GM21390 (cell line): ENCODE results near the gene C20orf173.
"Not testable (repeated sequence)": the region's sequence is repeated elsewhere in the genome, so short reads cannot be mapped to it uniquely, and the experiment has no call there.

Experiments used
- ATAC-seq: cut with Tn5 transposase; IDR thresholded peaks from one replicate; pipeline ENCODE4 v1.9.1; 2021; ENCODE audit not compliant: unreplicated experiment

Gene C20orf173, protein sequence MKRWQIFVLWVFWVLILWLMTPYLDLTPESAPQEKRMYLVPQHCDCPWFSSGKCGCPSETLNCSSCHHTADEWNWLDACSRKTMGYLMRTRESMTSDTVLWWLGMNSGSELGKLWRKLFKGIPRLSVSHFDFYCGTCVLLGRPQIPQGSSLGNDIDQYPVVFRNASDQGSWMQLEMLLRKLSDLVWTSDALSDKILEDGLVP

GRCh38 chr20:35529552-35529951, at the start of gene C20orf173:
Gene C20orf173, minus strand, starts transcription at chr20:35529652. Its CDS starts 279 bp downstream, at chr20:35529373.
- no peak for ATAC-seq

- ATAC-seq: no peak
These were observed 49.7 kb upstream of the C20orf173 start for GRCh38 chr20:35579196-35579595.

DNA sequence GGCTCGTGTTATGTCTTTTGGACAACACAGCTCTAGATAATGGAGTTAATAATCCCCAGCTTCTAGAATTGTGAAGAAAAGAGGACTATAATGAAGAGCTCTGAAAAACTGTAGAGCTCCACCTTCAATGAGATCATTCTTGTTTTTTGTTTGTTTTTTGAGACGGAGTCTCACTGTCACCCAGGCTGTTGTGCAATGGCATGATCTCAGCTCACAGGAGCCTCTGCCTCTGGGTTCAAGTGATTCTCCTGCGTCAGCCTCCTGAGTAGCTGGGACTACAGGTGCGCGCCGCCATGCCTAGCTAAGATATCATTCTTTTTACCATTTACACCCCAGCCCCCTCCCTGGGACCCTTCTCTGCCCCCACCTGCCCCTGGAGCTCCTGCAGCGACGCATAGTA, 49.0 kb upstream of the C20orf173 start:
- no peak for ATAC-seq

DNA sequence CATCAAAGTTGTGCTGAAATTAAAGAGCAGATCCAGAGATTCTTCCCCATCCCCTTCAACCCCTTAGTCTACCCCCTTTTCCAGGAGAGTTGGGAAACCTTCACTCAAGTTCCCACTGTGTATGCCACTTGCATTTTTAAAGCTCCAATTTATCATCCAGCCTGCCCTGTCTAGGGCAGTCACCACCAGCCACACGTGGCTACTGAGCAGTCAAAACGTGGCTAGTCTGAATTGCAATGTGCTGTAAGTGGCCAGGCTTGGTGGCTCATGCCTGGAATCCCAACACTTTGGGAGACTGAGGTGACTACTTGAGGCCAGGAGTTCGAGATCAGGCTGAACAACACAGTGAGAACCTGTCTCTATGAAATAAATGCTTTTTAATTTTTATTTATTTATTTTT, 47.4 kb upstream of the C20orf173 start:
- no peak for ATAC-seq

DNA sequence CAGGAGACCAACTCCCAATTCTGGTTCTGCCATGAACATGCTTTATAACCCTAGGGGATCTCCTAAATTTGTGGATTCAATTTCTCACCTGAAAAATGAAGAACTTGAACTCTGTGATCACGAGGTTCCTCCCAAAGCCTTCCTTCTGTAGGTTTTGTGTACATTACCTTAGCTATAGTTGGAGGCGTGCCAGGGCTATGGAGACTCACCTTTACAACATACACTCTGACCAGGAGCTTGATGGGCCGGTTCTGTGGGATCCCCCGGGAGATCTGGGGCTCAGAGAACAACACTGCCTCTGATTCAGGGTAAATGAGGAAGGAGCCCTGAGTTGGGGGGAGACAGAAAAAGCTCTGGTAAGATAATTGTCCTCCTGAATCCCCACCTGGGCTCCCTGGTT, 46.5 kb upstream of the C20orf173 start:
- ATAC-seq: no peak

GRCh38 chr20:35572838-35573237, 43.4 kb upstream of the C20orf173 start:
- no peak for ATAC-seq

DNA sequence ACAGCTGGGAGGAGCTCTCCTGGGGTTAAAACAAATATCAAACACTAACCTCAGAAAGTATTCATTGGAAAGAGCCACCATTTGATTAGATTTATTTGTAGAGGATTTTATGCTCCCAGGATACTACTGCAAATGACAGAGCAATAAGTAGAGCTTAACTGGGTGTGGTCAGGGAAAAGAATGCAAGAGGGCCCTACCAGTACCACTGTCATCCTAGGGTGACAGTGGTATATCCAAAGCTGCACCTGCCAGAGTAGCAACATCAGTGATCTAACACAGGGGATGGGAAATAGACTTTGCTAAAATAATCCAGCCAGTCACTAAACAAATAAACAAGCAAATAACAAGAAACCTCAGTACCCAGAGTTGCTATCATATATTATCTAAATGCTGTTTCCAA, 42.1 kb upstream of the C20orf173 start:
- ATAC-seq: no peak

GRCh38 chr20:35568645-35569044, 39.2 kb upstream of the C20orf173 start:
- no peak for ATAC-seq

- ATAC-seq: no peak
These were observed 35.5 kb upstream of the C20orf173 start for GRCh38 chr20:35564905-35565304.

- no peak for ATAC-seq
These were observed 34.4 kb upstream of the C20orf173 start for GRCh38 chr20:35563834-35564233.

- ATAC-seq: no peak
These were observed 33.2 kb upstream of the C20orf173 start for GRCh38 chr20:35562541-35563110.

GRCh38 chr20:35561671-35562070, 32.2 kb upstream of the C20orf173 start:
- ATAC-seq: no peak

GRCh38 chr20:35561268-35561667, 31.8 kb upstream of the C20orf173 start:
- no peak for ATAC-seq

GRCh38 chr20:35560541-35560940, 31.1 kb upstream of the C20orf173 start:
- ATAC-seq: no peak

GRCh38 chr20:35560105-35560511, 30.7 kb upstream of the C20orf173 start:
- no peak for ATAC-seq

DNA sequence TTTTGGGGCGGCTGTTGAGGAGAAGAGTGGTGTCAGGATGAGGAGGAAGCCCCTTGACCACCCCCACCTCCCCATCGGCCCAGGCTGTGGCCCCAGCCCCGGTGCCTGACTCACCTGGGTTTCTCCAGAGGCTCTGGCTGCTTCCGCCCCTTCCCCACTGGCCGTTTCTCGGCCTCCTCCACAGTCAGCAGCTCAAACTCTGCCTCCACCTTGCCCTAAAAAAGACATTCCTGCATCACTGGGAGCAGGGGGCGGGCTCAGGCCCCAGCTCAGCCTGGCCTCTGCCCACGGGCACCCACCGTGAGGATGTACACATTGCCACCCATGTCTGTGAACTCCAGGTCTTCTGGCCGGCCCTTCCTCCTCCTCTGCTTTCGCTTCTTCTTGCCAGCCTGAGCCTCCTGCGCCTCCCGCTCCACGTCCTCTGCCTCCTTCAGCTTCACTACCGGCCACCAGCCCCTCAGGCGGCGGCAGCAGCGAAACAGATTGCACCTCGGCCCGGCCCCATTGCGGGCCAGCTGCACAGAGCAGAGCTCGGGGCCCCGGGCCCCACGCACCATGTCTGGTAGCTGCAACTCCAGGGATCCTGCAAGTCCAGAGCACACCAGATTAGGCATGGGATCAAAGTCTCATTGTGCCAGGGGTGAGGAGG, 29.7 kb upstream of the C20orf173 start:
- ATAC-seq: no peak

- ATAC-seq: no peak
These were observed 29.0 kb upstream of the C20orf173 start for GRCh38 chr20:35558451-35558850.

DNA sequence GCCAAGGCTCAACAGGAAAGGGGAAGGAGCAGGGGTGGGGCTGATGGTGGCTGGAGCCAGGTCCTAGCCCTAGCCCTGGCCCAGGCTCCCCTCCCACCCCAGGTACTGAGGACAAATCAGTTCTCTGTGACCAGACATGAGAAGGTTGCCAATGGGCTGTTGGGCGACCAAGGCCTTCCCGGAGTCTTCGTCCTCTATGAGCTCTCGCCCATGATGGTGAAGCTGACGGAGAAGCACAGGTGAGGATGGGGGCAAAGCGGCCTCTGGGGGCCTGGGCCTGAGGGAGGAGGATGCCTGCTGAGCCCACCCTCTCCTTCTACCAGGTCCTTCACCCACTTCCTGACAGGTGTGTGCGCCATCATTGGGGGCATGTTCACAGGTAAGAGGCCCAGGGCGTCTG, 27.4 kb upstream of the C20orf173 start:
- no peak for ATAC-seq

GRCh38 chr20:35555951-35556645, 26.6 kb upstream of the C20orf173 start:
- ATAC-seq: no peak

- not testable (repeated sequence) for ATAC-seq
These were observed 26.0 kb upstream of the C20orf173 start for GRCh38 chr20:35555461-35555860.

DNA sequence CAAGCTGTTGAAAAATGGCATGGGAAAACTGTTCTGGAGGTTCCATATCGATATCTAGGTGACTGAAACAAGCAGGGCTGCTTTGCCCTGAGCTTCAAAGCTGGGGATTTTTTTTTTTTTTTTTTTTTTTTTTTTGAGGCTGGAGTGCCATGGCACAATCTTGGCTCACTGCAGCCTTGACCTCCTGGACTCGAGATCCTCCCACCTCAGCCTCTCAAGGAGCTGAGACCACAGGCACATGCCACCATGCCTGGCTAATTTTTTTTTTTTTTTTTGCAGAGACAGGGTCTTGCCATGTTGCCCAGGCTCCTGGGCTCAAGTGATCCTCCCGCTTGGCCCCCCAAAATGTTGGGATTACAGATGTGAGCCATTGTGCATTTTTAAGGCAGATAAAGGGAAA, 23.5 kb upstream of the C20orf173 start:
- ATAC-seq: no peak

DNA sequence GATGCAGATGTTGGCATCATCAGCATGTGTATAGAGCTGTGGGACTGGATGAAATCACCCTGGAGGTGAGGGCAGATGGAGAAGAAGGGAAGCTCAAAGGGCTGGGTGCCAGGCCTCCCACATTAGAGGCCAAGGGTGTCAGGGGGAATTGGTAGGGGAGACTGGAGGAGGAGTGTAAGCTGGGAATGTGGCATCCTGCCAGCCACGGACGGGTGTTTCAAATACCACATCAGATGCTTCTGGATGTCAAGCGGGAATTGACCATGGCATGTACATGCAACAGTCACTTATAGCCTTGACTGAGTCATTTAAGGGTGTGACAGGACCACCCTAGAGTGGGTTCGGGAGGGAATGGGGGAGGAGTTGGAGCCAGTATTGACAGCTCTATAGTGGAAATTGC, 22.1 kb upstream of the C20orf173 start:
- ATAC-seq: no peak
